GM12878 (cell line): Measurements from ENCODE around the gene KRTAP10-9. TPM values are rescaled to one million over a fixed set of nuclear protein-coding genes. Genes with fewer than 3 reads are reported as not detected.

Source experiments
- ATAC-seq: fragments of 200-7000 bp; cut with Tn5 transposase; 3 replicates; pipeline ENCODE4 v1.9.1; 2020; ENCODE audit warnings: mild to moderate bottlenecking, moderate library complexity
- BruUV-seq: library from RNA; stranded (reverse); fragments of 400-500 nt; replicated peaks from 2 replicates; lab custom pipeline; 2021; lab: Mats Ljungman, UMichigan
- CTCF ChIA-PET: fragments of 300-600 bp; sonication (Branson Sonifier 250); formaldehyde crosslinking; extraction: SDS; loops from one replicate; lab custom pipeline; 2021; ENCODE audit warnings: inconsistent platforms; lab: Yijun Ruan, JAX
- POLR2A ChIA-PET: fragments of 350-600 bp; formaldehyde crosslinking; extraction: SDS; loops from one replicate; lab custom pipeline; 2021; ENCODE audit warnings: inconsistent platforms; lab: Charles Lee
- RAD21 ChIA-PET: fragments of 300-600 bp; sonication (Branson Sonifier 250); formaldehyde crosslinking; loops from one replicate; lab custom pipeline; 2023; ENCODE audit warnings: antibody characterized with exemption; ENCODE audit not compliant: unreplicated experiment; lab: Charles Lee
- SMC1A ChIA-PET: fragments of 300-600 bp; sonication (Branson Sonifier 250); formaldehyde crosslinking; loops from one replicate; lab custom pipeline; 2023; ENCODE audit not compliant: unreplicated experiment, uncharacterized antibody; lab: Charles Lee
- DNase-seq: peaks from one replicate; pipeline ENCODE4 v3.0.0-alpha.2; 2011; ENCODE audit warnings: low read depth, low spot score
- FAIRE-seq: peaks from 3 replicates; lab custom pipeline; 2011; peaks lifted over from hg19 to GRCh38; lab: Jason Lieb, UNC
- H2AFZ ChIP-seq: 2 replicates; pipeline ENCODE4 v1.6.0; 2011; ENCODE audit warnings: low read depth, low read length, control low read depth; ENCODE audit not compliant: control insufficient read depth
- H3K27ac ChIP-seq: 2 replicates; pipeline ENCODE4 v1.5.1; 2011; ENCODE audit warnings: control low read depth; ENCODE audit not compliant: control insufficient read depth, insufficient read depth
- H3K27me3 ChIP-seq, 2 experiments: replicated peaks in 1 of 2; 2 replicates each; pipeline versions ENCODE4 v1.6.0 to v1.6.1; 2011; ENCODE audit warnings: low read length in 1 of 2; ENCODE audit not compliant: control insufficient read depth in 2 of 2, insufficient read depth in 2 of 2
- H3K36me3 ChIP-seq, 2 experiments: 2 replicates each; pipeline ENCODE4 v1.5.1; 2011; ENCODE audit warnings: low read length in 1 of 2; ENCODE audit not compliant: control insufficient read depth in 2 of 2, insufficient read depth in 2 of 2
- H3K4me1 ChIP-seq: 2 replicates; pipeline ENCODE4 v1.6.1; 2011; ENCODE audit warnings: mild to moderate bottlenecking, low read length, moderate library complexity, mixed read lengths; ENCODE audit not compliant: control insufficient read depth, insufficient read depth
- H3K4me2 ChIP-seq: 2 replicates; pipeline ENCODE4 v1.6.0; 2011; ENCODE audit warnings: control low read depth; ENCODE audit not compliant: control insufficient read depth, insufficient read depth
- H3K4me3 ChIP-seq: fragments of 200-600 bp; sonication (generic); 2 replicates; pipeline ENCODE4 v1.5.1; 2016
- H3K79me2 ChIP-seq: 2 replicates; pipeline ENCODE4 v1.6.0; 2011; ENCODE audit warnings: low read length; ENCODE audit not compliant: control insufficient read depth, insufficient read depth
- H3K9ac ChIP-seq: 2 replicates; pipeline ENCODE4 v1.8.0; 2011; ENCODE audit warnings: low read length, control low read depth, mixed read lengths; ENCODE audit not compliant: control insufficient read depth, insufficient read depth
- H3K9me3 ChIP-seq: replicated peaks from 3 replicates; pipeline ENCODE4 v1.5.1; 2011; ENCODE audit warnings: mild to moderate bottlenecking, low read length; ENCODE audit not compliant: control insufficient read depth, insufficient read depth
- H4K20me1 ChIP-seq: 2 replicates; pipeline ENCODE4 v1.6.0; 2011; ENCODE audit not compliant: control insufficient read depth, insufficient read depth
- ELK1 ChIP-seq: IDR thresholded peaks from 2 replicates; pipeline ENCODE4 v1.6.1; 2012; ENCODE audit warnings: low read depth, low read length, improper control_type of control experiment
- MYC ChIP-seq: IDR thresholded peaks from 2 replicates; pipeline ENCODE4 v1.6.1; 2011; ENCODE audit warnings: mild to moderate bottlenecking, low read length, moderate library complexity, inconsistent platforms; ENCODE audit not compliant: insufficient read depth, insufficient replicate concordance, insufficient read length, severe bottlenecking
- NR2C2 ChIP-seq: IDR thresholded peaks from 2 replicates; pipeline ENCODE4 v1.6.1; 2011; ENCODE audit warnings: borderline replicate concordance, low read depth; ENCODE audit not compliant: control insufficient read depth, insufficient read length
- PAX8 ChIP-seq: fragments of 450-650 bp; IDR thresholded peaks from 2 replicates; pipeline ENCODE4 v1.6.1; 2017; ENCODE audit warnings: mild to moderate bottlenecking, moderate library complexity
- SP1 ChIP-seq: IDR thresholded peaks from one replicate; pipeline ENCODE4 v1.6.1; 2011; ENCODE audit warnings: low read depth, low read length
- SPI1 ChIP-seq: IDR thresholded peaks from 2 replicates; pipeline ENCODE4 v1.6.1; 2011; ENCODE audit warnings: low read depth, mild to moderate bottlenecking, low read length, moderate library complexity, borderline replicate concordance; ENCODE audit not compliant: insufficient read depth
- SUZ12 ChIP-seq: fragments of 200-600 bp; sonication (generic); IDR thresholded peaks from one replicate; pipeline ENCODE4 v1.6.1; 2018; ENCODE audit warnings: antibody characterized with exemption, mild to moderate bottlenecking; ENCODE audit not compliant: unreplicated experiment
- TCF7 ChIP-seq: IDR thresholded peaks from 2 replicates; pipeline ENCODE4 v1.6.1; 2014; ENCODE audit warnings: antibody characterized with exemption, borderline replicate concordance
- WRNIP1 ChIP-seq: IDR thresholded peaks from 2 replicates; pipeline ENCODE4 v1.6.1; 2011; ENCODE audit warnings: low read depth, low read length, improper control_type of control experiment, borderline replicate concordance
- ZBED1 ChIP-seq: IDR thresholded peaks from 2 replicates; pipeline ENCODE4 v1.6.1; 2016; ENCODE audit warnings: borderline replicate concordance
- WGBS: methylation state at CpG from one replicate; pipeline ENCODE4 v1.1.6; 2016; ENCODE audit warnings: low lambda C conversion rate; ENCODE audit not compliant: insufficient replicate concordance, insufficient coverage; ENCODE audit errors: missing lambda C conversion rate; 5-methylcytosine and 5-hydroxymethylcytosine counted together
- in situ Hi-C: fragments of 300-500 bp; cut with MboI; formaldehyde crosslinking; loops from 9 replicates; pipeline ENCODE4 v1.14.3; 2018; ENCODE audit warnings: mixed read lengths
- intact Hi-C: fragments of 100-400 bp; cut with micrococcal nuclease; formaldehyde crosslinking; loops from one replicate; pipeline ENCODE4 v1.14.2; 2022; ENCODE audit not compliant: unreplicated experiment
- polyA plus RNA-seq, 11 experiments: library from polyadenylated mRNA; depleted of rRNA in 4 of 11; unstranded in 6 of 11; stranded (reverse) in 5 of 11; fragments of >200 nt; fragmentation: Nextera tagmentation in 4 of 11; fragmentation: Illumina TruSeq in 1 of 11; extraction: Ambion mirVana in 4 of 11; extraction: Trizol in 1 of 11; gene quantifications; 1 replicate in 1 of 11; 2 replicates in 10 of 11; pipeline versions ENCODE4 v1.2.1 to v1.2.3, GENCODE V29; 2011 to 2016; ENCODE audit warnings: inconsistent platforms in 2 of 11, missing spikeins in 2 of 11, low read depth in 1 of 11
- total RNA-seq, 4 experiments: library from RNA; depleted of rRNA in 3 of 4; stranded (reverse); fragments of >200 nt in 3 of 4; fragmentation: Illumina TruSeq in 1 of 4; extraction: Trizol in 1 of 4; gene quantifications; 2 replicates each; pipeline versions ENCODE4 v1.2.1 to v1.2.3, GENCODE V29; 2013 to 2021
- TF ChIP-seq, protein P1 (sequence below): fragments of 450-650 bp; IDR thresholded peaks from 2 replicates; pipeline ENCODE4 v1.6.1; 2018; ENCODE audit warnings: borderline replicate concordance, mild to moderate bottlenecking; ENCODE audit not compliant: partially characterized antibody
- TF ChIP-seq, protein P2 (sequence below): IDR thresholded peaks from 2 replicates; pipeline ENCODE4 v1.6.1; 2011; ENCODE audit warnings: mild to moderate bottlenecking, low read depth, low read length, moderate library complexity; ENCODE audit not compliant: insufficient replicate concordance

KRTAP10-9 gene
- total and polyA plus RNA-seq, 10 of the 15 experiments (the other 5 are each of a cell fraction or from before 2014, with no cell fraction given), result not detected

DNA sequence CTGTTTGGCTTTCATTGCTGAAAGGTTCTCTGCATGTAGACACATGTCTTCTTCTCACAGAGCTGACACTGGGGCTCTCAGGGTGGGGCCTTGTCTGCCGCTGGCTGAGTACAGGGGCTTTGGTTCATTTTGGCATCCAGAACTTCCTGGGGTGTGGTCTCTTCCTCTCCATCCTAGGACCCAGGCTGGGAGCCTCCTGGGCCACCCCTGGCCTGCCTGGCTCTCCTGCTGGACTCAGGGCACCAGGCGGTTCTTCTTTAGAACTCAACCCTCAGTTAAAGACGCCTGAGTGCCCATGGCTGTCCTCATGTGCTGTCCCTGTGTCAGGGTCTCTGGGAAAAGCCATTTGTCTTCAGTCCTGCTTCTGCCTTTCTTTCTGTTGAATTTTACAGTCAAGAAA lies 41.0 kb upstream of the KRTAP10-9 start:
- in situ Hi-C loops (no loop called here), intact Hi-C loops (no loop called here)
- Histone ChIP-seq H3K36me3 (no peaks in the 10 kb centered on the region), H3K27me3 (no peaks in the 10 kb centered on the region), H2AFZ (no peak overlapping the region), H3K27ac (no peak overlapping the region), H4K20me1 (no peaks in the 10 kb centered on the region), H3K4me3 (no peak overlapping the region), H3K4me1 (no peaks in the 10 kb centered on the region), H3K4me2 (no peak overlapping the region), H3K79me2 (no peaks in the 10 kb centered on the region), H3K9ac (no peak overlapping the region), H3K9me3 (peaks cover 4% of the 10 kb centered on the region; the same call in 2 of the 3 replicates)
- ATAC-seq, result no peak
- ChIA-PET SMC1A (no interaction called here), CTCF (no interaction called here), RAD21 (no interaction called here), POLR2A (no interaction called here)
- no peak for DNase-seq
- TF ChIP-seq, protein P1, sequence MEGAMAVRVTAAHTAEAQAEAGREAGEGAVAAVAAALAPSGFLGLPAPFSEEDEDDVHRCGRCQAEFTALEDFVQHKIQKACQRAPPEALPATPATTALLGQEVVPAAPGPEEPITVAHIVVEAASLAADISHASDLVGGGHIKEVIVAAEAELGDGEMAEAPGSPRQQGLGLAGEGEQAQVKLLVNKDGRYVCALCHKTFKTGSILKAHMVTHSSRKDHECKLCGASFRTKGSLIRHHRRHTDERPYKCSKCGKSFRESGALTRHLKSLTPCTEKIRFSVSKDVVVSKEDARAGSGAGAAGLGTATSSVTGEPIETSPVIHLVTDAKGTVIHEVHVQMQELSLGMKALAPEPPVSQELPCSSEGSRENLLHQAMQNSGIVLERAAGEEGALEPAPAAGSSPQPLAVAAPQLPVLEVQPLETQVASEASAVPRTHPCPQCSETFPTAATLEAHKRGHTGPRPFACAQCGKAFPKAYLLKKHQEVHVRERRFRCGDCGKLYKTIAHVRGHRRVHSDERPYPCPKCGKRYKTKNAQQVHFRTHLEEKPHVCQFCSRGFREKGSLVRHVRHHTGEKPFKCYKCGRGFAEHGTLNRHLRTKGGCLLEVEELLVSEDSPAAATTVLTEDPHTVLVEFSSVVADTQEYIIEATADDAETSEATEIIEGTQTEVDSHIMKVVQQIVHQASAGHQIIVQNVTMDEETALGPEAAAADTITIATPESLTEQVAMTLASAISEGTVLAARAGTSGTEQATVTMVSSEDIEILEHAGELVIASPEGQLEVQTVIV, result no peak
- TF ChIP-seq SP1 (no peak), TCF7 (no peak)
- WGBS, result 28% methylated on average over 3 of the region's 3 CpGs
- no peak for FAIRE-seq
- BruUV-seq, result no TSS peak

GRCh38 chr21:44589094-44589493 lies 37.8 kb upstream of the KRTAP10-9 start:
- BruUV-seq, result no TSS peak
- DNase-seq, result no peak
- no peaks in the 10 kb centered on the region for H3K36me3 ChIP-seq
- H3K27ac ChIP-seq, result no peak overlapping the region
- H3K79me2 ChIP-seq, result no peaks in the 10 kb centered on the region
- FAIRE-seq, result no peak
- no peaks in the 10 kb centered on the region for H3K4me1 ChIP-seq
- H3K9ac ChIP-seq, result no peak overlapping the region
- in situ Hi-C loops, result no loop called here
- H2AFZ ChIP-seq, result no peak overlapping the region
- H3K4me2 ChIP-seq, result no peak overlapping the region
- ChIA-PET RAD21 (no interaction called here), SMC1A (no interaction called here), CTCF (no interaction called here), POLR2A (no interaction called here)
- ATAC-seq, result no peak
- intact Hi-C loops, result no loop called here
- 32% methylated on average over 2 of the region's 2 CpGs for WGBS
- H3K27me3 ChIP-seq, result no peaks in the 10 kb centered on the region
- H3K4me3 ChIP-seq, result no peak overlapping the region
- no peaks in the 10 kb centered on the region for H4K20me1 ChIP-seq
- no peaks in the 10 kb centered on the region for H3K9me3 ChIP-seq
- TF ChIP-seq SUZ12, result no peak
- TF ChIP-seq PAX8, result no peak
- no peak for TF ChIP-seq ZBED1
- TF ChIP-seq, protein P2, sequence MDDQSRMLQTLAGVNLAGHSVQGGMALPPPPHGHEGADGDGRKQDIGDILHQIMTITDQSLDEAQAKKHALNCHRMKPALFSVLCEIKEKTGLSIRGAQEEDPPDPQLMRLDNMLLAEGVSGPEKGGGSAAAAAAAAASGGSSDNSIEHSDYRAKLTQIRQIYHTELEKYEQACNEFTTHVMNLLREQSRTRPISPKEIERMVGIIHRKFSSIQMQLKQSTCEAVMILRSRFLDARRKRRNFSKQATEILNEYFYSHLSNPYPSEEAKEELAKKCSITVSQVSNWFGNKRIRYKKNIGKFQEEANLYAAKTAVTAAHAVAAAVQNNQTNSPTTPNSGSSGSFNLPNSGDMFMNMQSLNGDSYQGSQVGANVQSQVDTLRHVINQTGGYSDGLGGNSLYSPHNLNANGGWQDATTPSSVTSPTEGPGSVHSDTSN, result no peak
- TF ChIP-seq MYC, result no peak
- TF ChIP-seq NR2C2, result no peak
- TF ChIP-seq WRNIP1, result no peak
- no peak for TF ChIP-seq ELK1
- TF ChIP-seq SPI1, result no peak
